ENCODE measurements around the gene ACOD1.

The ACOD1 gene

DNA sequence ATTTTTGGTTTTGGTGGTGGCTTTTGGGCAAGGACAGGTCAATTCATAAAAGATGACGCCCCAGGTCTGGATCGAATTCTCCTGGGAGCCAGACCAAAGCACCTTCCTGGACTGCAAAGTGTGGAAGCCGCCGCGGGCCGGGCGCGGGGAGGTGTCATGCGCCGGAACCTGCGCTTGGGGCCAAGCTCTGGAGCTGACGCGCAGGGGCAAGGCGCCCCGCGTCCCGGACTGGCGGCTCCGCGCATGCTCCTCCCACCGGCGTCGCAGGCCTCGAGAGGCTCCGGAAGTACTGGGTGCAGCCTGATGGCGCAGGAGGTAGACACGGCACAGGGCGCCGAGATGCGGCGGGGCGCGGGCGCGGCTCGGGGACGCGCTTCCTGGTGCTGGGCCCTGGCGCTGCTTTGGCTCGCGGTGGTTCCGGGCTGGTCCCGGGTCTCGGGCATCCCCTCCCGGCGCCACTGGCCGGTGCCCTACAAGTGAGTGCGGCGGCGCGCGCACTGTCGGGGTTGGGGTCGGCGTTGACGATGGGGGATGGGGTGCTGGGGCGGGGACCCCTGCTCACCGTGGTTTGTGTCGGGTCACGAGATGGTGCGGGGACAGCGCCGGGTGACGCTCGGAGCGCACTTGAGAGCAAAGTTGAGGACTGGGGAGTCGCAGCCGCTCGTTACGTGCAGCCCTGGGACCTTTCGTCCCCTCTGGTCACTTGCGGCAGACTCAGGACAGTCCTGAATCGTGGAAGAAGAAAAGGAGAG lies 43.7 kb downstream of the ACOD1 start, which contains the start of gene CLN5:
Gene CLN5, plus strand, starts transcription at position 286 of the 752 bp plus-strand sequence. Its CDS starts 18 bp downstream, at position 304.
- peak; percentile 92 for DNase-seq

DNA sequence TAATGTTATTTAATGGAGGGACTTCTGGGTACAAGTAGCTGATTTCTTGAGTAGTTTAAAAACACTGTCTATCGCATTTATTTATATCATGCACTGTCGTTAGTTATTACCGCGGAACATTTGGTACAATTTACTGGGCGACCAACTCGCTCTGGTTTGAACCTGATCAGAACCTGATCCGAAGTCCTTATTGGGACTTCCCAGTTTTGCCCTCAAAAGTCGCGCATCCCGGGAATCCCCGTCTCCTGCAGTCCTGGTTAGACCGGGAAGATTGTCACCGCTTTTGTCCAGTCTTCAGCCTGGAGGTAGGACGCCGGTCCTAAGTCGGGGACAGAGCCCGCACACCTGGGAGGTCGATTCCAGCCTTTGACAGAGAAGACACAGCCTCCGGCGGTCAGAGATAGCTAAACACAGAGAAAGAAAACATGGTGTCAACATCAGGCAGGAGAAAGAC lies 44.3 kb downstream of the ACOD1 start:
- peak; percentile 15 for DNase-seq

DNA sequence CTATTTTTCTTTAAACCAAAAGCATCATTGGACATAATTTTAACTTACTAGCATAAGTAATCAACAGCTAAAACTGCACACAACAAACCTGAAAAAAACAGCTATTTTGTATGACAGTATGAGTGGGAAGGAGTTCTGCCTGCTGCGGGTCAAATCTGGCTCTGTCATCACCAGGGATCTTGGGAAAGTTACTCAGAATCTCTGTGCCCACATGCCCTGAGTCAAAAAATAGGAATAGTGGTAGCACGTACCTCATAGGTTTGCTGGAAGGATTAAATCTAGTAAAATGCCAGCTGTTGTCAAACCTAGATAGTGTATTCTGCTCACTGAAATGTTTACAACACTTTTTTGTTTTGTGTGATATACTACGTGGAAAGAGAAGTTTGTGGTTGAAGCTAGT lies 44.7 kb downstream of the ACOD1 start:
- peak; percentile 11 for DNase-seq

DNA sequence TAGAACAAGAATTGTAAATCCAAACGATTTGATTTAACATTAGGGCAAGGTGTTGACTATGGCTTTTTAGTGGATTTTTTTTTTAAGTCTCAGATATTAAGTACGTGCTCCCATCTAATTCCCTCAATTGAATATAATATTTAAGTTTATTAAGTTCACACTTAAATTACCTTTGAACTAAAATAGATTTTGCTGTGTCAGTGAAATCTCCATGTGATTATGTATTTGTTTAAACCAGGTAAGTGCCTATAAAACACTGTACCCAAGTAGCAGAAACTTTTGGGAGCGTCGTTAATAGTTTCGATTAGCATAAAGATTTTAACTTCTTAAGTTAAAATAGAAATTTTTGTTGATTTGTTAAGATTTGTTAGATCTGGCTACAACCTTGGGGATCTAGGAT lies 45.2 kb downstream of the ACOD1 start:
- no peak for DNase-seq

DNA sequence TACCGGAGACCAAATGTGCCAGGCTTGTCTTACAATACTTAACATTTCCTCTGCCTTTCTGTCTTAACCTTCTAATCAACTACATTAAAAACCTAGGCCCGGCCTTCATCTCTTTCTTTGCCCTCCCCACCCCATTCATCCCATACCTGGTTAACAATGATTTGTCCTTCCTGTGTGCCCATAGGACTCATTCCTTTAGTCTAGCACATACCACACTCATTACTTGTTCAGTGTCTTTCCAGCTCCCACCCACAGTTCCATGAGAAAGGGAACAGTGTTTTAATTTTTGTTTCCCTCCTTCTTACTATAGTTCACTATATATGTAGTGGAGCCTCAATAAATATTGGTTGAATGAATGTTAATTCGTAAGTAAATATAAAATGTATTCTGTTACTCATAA lies 46.0 kb downstream of the ACOD1 start:
- no peak for DNase-seq

DNA sequence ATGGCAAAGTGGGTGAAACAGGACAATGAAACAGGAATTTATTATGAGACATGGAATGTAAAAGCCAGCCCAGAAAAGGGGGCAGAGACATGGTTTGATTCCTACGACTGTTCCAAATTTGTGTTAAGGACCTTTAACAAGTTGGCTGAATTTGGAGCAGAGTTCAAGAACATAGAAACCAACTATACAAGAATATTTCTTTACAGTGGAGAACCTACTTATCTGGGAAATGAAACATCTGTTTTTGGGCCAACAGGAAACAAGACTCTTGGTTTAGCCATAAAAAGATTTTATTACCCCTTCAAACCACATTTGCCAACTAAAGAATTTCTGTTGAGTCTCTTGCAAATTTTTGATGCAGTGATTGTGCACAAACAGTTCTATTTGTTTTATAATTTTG lies 52.2 kb downstream of the ACOD1 start:
- DNase-seq: no peak

DNA sequence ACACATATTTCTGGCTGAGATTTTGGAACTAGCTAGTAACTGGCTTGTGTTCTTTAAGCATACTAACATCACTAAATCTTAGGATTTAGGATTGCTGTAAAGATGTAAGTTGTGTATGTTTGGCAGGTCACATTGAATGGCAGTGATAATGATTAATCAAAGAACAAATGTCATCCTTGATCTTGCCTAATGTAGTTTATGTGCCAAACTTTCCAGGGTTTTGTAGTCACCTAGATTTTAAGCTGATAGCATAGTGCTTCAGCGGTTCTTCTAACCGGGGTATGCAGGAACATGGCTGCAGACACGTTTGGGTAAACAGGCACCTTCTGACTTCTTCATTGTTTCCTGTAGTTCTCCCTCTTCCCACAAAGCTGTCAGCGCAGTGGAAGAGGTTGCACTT lies 53.2 kb downstream of the ACOD1 start:
- no peak for DNase-seq

DNA sequence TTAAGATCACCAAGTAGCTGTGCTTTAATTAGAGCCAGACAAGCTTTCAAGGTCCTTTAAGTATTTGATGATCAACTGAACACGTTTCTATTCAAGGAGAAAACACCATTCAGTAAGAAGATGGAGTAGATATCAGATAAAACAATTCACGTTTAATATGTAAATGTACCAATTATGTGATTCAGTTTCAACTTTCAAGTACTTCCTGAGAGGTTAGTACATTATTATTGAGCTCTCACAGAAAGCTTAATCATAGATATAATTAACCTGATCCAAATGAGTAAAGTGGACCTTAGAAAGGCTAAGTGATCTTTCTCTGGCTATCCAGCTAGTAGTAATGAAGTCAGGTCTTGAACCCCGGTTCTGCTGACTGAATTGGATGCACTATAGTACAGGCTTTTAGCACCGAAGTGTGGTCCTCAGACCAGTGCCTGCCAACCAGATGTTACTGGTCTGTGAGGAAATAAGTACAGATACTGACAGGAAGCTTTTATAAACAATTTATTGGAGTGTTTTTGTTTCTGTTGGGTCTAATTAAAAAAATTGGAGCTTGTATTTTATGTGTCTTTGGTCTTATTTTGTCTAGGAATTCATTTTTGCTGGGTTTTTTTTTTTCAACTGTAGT lies 53.8 kb downstream of the ACOD1 start:
- no peak for DNase-seq

DNA sequence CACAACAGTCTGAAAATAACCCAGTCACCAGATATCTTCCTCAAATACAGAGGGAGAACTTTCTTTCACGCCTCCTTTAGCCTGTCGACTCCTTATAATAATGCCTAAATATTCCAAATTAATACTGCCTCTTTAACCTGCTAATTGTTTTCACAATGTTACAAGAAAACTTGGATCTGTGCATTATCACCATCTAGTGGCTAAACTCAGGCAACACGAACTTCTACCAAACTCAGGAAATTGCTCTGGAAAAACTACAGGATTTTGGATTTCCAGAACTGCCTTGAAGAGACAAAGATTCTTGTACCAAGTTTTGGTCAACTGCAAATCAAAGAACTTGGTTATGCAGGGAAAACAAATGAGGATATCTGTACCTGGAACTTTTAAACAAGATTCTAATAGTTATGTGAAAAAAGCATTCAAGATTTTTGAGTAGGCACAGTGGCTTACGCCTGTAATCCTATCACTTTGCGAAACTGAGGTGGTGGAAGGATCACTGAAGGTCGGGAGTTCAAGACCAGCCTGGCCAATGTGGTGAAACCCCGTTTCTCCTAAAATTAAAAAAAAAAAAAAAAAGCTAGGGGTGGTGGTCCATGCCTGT lies 54.4 kb downstream of the ACOD1 start:
- DNase-seq: peak; percentile 36

Data from fibroblast of skin of back (primary cell).